Stimulated activated CD4-positive, alpha-beta T cell treated with anti-CD3 and anti-CD28 coated beads, Interleukin-4, amount 100 ng/mL, for 48 hours (primary cell): Measurements from ENCODE around the gene SPTBN1.

Experiments used
- DNase-seq, 2 donors: peaks; one replicate each; pipeline ENCODE4 v3.0.0-alpha.2; 2020; ENCODE audit warnings: low read depth in 2 of 2

The SPTBN1 gene

GRCh38 chr2:54653572-54654204, 197.6 kb downstream of the SPTBN1 start:
- no peak for DNase-seq

GRCh38 chr2:54655046-54655809, 199.1 kb downstream of the SPTBN1 start:
- DNase-seq = no peak

- DNase-seq = no peak
Measured at GRCh38 chr2:54656863-54657262, 200.7 kb downstream of the SPTBN1 start.

GRCh38 chr2:54657664-54658083, 201.5 kb downstream of the SPTBN1 start:
- peak; percentile 16 to 17 for DNase-seq

- DNase-seq = no peak
Measured at GRCh38 chr2:54658564-54659071, 202.5 kb downstream of the SPTBN1 start.

- DNase-seq = no peak
Measured at GRCh38 chr2:54659527-54659926, 203.4 kb downstream of the SPTBN1 start.

- no peak for DNase-seq
Measured at GRCh38 chr2:54660752-54661151, 204.6 kb downstream of the SPTBN1 start.

GRCh38 chr2:54663424-54664030, 207.4 kb downstream of the SPTBN1 start:
- DNase-seq = no peak

GRCh38 chr2:54664238-54664786, 208.2 kb downstream of the SPTBN1 start:
- DNase-seq = no peak

GRCh38 chr2:54665436-54665856, 209.3 kb downstream of the SPTBN1 start:
- peak; percentile 24 to 30 for DNase-seq

- no peak for DNase-seq
Measured at GRCh38 chr2:54666131-54666633, 210.1 kb downstream of the SPTBN1 start.

GRCh38 chr2:54666634-54667265, 210.6 kb downstream of the SPTBN1 start:
- DNase-seq = no peak

GRCh38 chr2:54667266-54667639, 211.1 kb downstream of the SPTBN1 start:
- DNase-seq = no peak

- DNase-seq = no peak
Measured at GRCh38 chr2:54667726-54668650, 211.9 kb downstream of the SPTBN1 start.

- no peak for DNase-seq
Measured at GRCh38 chr2:54668711-54669110, 212.6 kb downstream of the SPTBN1 start.

- no peak for DNase-seq
Measured at GRCh38 chr2:54669677-54670484, 213.8 kb downstream of the SPTBN1 start.

- DNase-seq = no peak
Measured at GRCh38 chr2:54670485-54671009, 214.4 kb downstream of the SPTBN1 start.

- DNase-seq = no peak
Measured at GRCh38 chr2:54671010-54671409, 214.9 kb downstream of the SPTBN1 start.

GRCh38 chr2:54671875-54672589, 215.9 kb downstream of the SPTBN1 start:
- DNase-seq = no peak
